Chondrocyte (in vitro differentiated cells): ENCODE results near the gene TARBP2. TPM values are rescaled to one million over a fixed set of nuclear protein-coding genes. Genes with fewer than 3 reads are reported as not detected.

Source experiments
- DNase-seq: peaks from one replicate; pipeline ENCODE4 v3.0.0; 2021; ENCODE audit warnings: mixed read lengths, low spot score
- H3K27ac Mint-ChIP-seq: one replicate; pipeline ENCODE4 v1.8.0; 2021; ENCODE audit warnings: mild to moderate bottlenecking, moderate library complexity, mixed read lengths; ENCODE audit not compliant: unreplicated experiment
- H3K27me3 Mint-ChIP-seq: 2 replicates; pipeline ENCODE4 v1.8.0; 2021; ENCODE audit warnings: low read depth, mixed read lengths
- H3K36me3 Mint-ChIP-seq: 2 replicates; pipeline ENCODE4 v1.8.0; 2021; ENCODE audit warnings: low read depth, mixed read lengths
- H3K4me1 Mint-ChIP-seq: 2 replicates; pipeline ENCODE4 v1.8.0; 2021; ENCODE audit warnings: low read depth, mild to moderate bottlenecking, mixed read lengths
- H3K4me3 Mint-ChIP-seq: one replicate; pipeline ENCODE4 v1.8.0; 2021; ENCODE audit warnings: mild to moderate bottlenecking, moderate library complexity, mixed read lengths; ENCODE audit not compliant: unreplicated experiment
- H3K9me3 Mint-ChIP-seq: 2 replicates; pipeline ENCODE4 v1.8.0; 2021; ENCODE audit warnings: low read depth, mixed read lengths
- CTCF ChIP-seq: fragments of 200-600 bp; sonication (generic); IDR thresholded peaks from 2 replicates; pipeline ENCODE4 v1.5.0; 2021; ENCODE audit warnings: antibody characterized with exemption, mild to moderate bottlenecking, moderate library complexity
- total RNA-seq: library from RNA; stranded (reverse); gene quantifications from 3 replicates; pipeline ENCODE4 v1.2.1, GENCODE V29; 2021

The TARBP2 gene
- total RNA-seq, 1 donor from 2014 or later: 23.5 TPM

GRCh38 chr12:53454707-53455106 lies 46.4 kb upstream of the TARBP2 start:
- Mint-ChIP-seq H3K9me3 (no peaks in the 10 kb centered on the region), H3K4me3 (peak overlapping the region; percentile 97), H3K4me1 (peaks cover 30% of the 10 kb centered on the region), H3K27ac (peak overlapping the region; percentile 63), H3K27me3 (no peaks in the 10 kb centered on the region), H3K36me3 (peaks cover 30% of the 10 kb centered on the region)
- DNase-seq: no peak
- TF ChIP-seq CTCF: no peak

DNA sequence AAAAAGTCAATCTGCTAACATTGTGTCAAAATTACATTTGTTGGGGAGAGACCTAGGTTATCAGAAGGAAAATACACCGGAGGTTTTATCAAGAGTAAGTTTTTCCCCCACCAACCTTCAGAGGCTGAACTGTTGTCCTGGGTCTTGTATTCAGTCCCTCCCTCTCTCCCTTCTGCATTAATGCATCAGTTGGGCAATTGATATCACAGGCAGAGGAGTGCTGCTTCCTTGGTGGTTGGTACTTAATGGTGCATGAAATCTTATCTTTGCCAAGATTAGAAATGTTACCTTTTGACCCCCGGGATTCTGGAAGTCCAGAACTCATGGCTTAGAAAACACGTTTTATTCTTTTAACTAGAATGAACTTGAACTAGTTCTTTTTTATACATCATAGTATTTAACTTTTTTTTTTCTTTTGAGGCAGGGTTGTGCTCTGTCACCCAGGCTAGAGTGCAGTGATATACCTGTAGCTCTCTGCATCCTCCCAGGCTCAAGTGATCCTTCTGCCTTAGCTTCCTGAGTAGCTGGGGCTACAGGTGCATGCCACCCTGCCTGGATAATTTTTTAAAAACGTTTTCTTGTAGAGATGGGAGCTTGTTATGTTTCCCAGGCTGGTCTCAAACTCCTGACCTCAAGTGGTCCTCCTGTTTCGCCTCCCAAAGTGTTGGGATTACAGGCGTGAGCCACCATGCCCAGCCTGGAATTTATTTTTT lies 44.3 kb upstream of the TARBP2 start:
- no peaks in the 10 kb centered on the region for H3K27me3 Mint-ChIP-seq
- H3K36me3 Mint-ChIP-seq: peaks cover 46% of the 10 kb centered on the region
- H3K27ac Mint-ChIP-seq: peak overlapping the region; percentile 32
- no peak for TF ChIP-seq CTCF
- peaks cover 41% of the 10 kb centered on the region for H3K4me1 Mint-ChIP-seq
- DNase-seq: no peak
- no peaks in the 10 kb centered on the region for H3K9me3 Mint-ChIP-seq
- H3K4me3 Mint-ChIP-seq: no peak overlapping the region

DNA sequence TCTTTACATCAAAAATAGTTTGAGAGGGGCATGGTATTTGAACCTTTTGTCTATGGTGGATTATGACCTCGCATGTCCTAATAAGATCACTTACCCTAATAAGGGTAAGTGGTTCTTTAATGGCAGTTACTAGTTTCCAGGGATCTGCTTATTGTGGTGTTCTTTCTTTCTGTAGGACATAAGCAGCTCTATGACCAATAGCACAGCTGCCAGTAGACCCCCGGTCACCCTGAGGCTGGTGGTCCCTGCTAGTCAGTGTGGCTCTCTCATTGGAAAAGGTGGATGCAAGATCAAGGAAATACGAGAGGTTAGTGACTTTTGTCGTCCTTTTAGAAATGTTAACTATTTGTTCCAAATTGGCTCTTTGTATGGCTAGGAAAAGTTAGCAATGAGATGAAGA lies 42.0 kb upstream of the TARBP2 start:
- no peak for TF ChIP-seq CTCF
- no peaks in the 10 kb centered on the region for H3K9me3 Mint-ChIP-seq
- no peaks in the 10 kb centered on the region for H3K27me3 Mint-ChIP-seq
- peaks cover 58% of the 10 kb centered on the region for H3K36me3 Mint-ChIP-seq
- no peak for DNase-seq
- H3K4me1 Mint-ChIP-seq: peaks cover 38% of the 10 kb centered on the region
- H3K4me3 Mint-ChIP-seq: no peak overlapping the region
- H3K27ac Mint-ChIP-seq: peak overlapping the region; percentile 57

- no peaks in the 10 kb centered on the region for H3K9me3 Mint-ChIP-seq
- no peaks in the 10 kb centered on the region for H3K27me3 Mint-ChIP-seq
- H3K4me1 Mint-ChIP-seq: peaks cover 29% of the 10 kb centered on the region
- H3K36me3 Mint-ChIP-seq: peaks cover 57% of the 10 kb centered on the region
- TF ChIP-seq CTCF: no peak
- no peak for DNase-seq
- H3K4me3 Mint-ChIP-seq: no peak overlapping the region
- H3K27ac Mint-ChIP-seq: peak overlapping the region; percentile 78
These were observed 40.0 kb upstream of the TARBP2 start for GRCh38 chr12:53461059-53461458.

DNA sequence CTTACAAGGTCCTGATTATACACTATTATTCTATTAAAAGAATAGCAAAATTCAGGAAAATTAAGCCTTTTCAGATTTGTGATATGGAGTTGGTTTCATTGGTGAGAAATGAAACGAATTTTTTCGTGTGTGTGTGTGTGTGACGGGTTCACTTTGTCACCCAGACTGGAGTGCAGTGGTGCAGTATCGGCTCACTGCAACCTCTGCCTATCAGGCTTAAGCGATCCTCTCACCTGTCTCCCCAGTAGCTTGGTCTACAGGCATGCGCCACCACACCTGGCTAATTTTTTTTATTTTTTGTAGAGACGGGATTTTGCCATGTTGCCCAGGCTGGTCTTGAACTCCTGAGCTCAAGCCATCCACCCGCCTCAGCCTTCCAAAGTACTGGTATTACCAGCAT lies 39.5 kb upstream of the TARBP2 start:
- Mint-ChIP-seq H3K4me1 (peaks cover 29% of the 10 kb centered on the region), H3K27me3 (no peaks in the 10 kb centered on the region), H3K4me3 (no peak overlapping the region), H3K27ac (peak overlapping the region; percentile 22), H3K36me3 (peaks cover 60% of the 10 kb centered on the region), H3K9me3 (no peaks in the 10 kb centered on the region)
- no peak for DNase-seq
- no peak for TF ChIP-seq CTCF
